HepG2 (cell line): ENCODE data around the gene CNP. TPM values are rescaled to one million over a fixed set of nuclear protein-coding genes. Genes with fewer than 3 reads are reported as not detected.

Experiments
- GTF3A ChIP-seq: sonication (generic); formaldehyde crosslinking; conservative IDR thresholded peaks from 2 replicates; pipeline ENCODE4 v1.4.0; 2020; ENCODE audit warnings: mild to moderate bottlenecking, missing genetic modification reagents
- HDAC2 ChIP-seq: sonication (generic); formaldehyde crosslinking; IDR thresholded peaks from 2 replicates; pipeline ENCODE4 v1.4.0; 2020; ENCODE audit warnings: missing genetic modification reagents
- MTF2 ChIP-seq: sonication (generic); formaldehyde crosslinking; IDR thresholded peaks from 2 replicates; pipeline ENCODE4 v1.5.0; 2020; ENCODE audit warnings: missing genetic modification reagents, borderline replicate concordance
- NAIF1 ChIP-seq: sonication (generic); formaldehyde crosslinking; IDR thresholded peaks from 2 replicates; pipeline ENCODE4 v1.5.0; 2020; ENCODE audit warnings: mild to moderate bottlenecking, missing genetic modification reagents, borderline replicate concordance
- SIN3A ChIP-seq: IDR thresholded peaks from 2 replicates; pipeline ENCODE4 v1.6.1; 2011; ENCODE audit warnings: low read depth, mild to moderate bottlenecking, control low read depth, low read length, borderline replicate concordance
- ZNF253 ChIP-seq: sonication (generic); formaldehyde crosslinking; IDR thresholded peaks from 2 replicates; pipeline ENCODE4 v1.8.0; 2022; ENCODE audit warnings: mild to moderate bottlenecking, missing genetic modification reagents, borderline replicate concordance
- ZNF614 ChIP-seq: IDR thresholded peaks from 2 replicates; pipeline ENCODE4 v1.6.1; 2018; ENCODE audit warnings: missing biosample characterization, missing genetic modification reagents, inconsistent platforms, borderline replicate concordance
- ZNF772 ChIP-seq: sonication (generic); formaldehyde crosslinking; IDR thresholded peaks from 2 replicates; pipeline ENCODE4 v1.5.0; 2020; ENCODE audit warnings: mild to moderate bottlenecking, missing genetic modification reagents
- polyA plus RNA-seq, 8 experiments: library from polyadenylated mRNA; depleted of rRNA in 3 of 8; stranded (reverse) in 7 of 8; unstranded in 1 of 8; fragments of >200 nt; fragmentation: Illumina TruSeq in 4 of 8; extraction: Trizol in 4 of 8; gene quantifications; 2 replicates each; pipeline versions ENCODE4 v1.2.1 to v1.2.3, GENCODE V29; 2011 to 2016; ENCODE audit warnings: low read depth in 4 of 8, missing spikeins in 1 of 8, mixed read lengths in 1 of 8; ENCODE audit not compliant: insufficient read depth in 1 of 8
- total RNA-seq, 5 experiments: library from RNA; depleted of rRNA; stranded (reverse); fragments of >200 nt; fragmentation: Illumina TruSeq; extraction: Trizol; gene quantifications; 2 replicates each; pipeline ENCODE4 v1.2.3, GENCODE V29; 2016; ENCODE audit warnings: low read depth in 1 of 5
- TF ChIP-seq, protein P1 (sequence below): sonication (generic); formaldehyde crosslinking; IDR thresholded peaks from 2 replicates; pipeline ENCODE4 v1.5.0; 2020; ENCODE audit warnings: mild to moderate bottlenecking, missing genetic modification reagents, borderline replicate concordance
- TF ChIP-seq, protein P2 (sequence below): sonication (generic); formaldehyde crosslinking; IDR thresholded peaks from 2 replicates; pipeline ENCODE4 v1.4.0; 2020; ENCODE audit warnings: missing genetic modification reagents
- TF ChIP-seq, protein P3 (sequence below): sonication (generic); formaldehyde crosslinking; IDR thresholded peaks from 2 replicates; pipeline ENCODE4 v1.4.0; 2020; ENCODE audit warnings: missing genetic modification reagents
- TF ChIP-seq, protein P4 (sequence below): sonication (generic); formaldehyde crosslinking; IDR thresholded peaks from 2 replicates; pipeline ENCODE4 v1.5.1; 2020; ENCODE audit warnings: missing genetic modification reagents, mild to moderate bottlenecking, borderline replicate concordance
- TF ChIP-seq, protein P5 (sequence below): IDR thresholded peaks from 2 replicates; pipeline ENCODE4 v1.6.1; 2016; ENCODE audit warnings: low read depth, borderline replicate concordance
- TF ChIP-seq, protein P6 (sequence below): sonication (generic); formaldehyde crosslinking; IDR thresholded peaks from 2 replicates; pipeline ENCODE4 v1.4.0; 2020; ENCODE audit warnings: mild to moderate bottlenecking, missing genetic modification reagents
- TF ChIP-seq, protein P7 (sequence below): sonication (generic); formaldehyde crosslinking; IDR thresholded peaks from 2 replicates; pipeline ENCODE4 v1.5.0; 2020; ENCODE audit warnings: mild to moderate bottlenecking, missing genetic modification reagents, moderate library complexity
- TF ChIP-seq, protein P8 (sequence below): sonication (generic); formaldehyde crosslinking; IDR thresholded peaks from 2 replicates; pipeline ENCODE4 v1.9.0; 2021; ENCODE audit warnings: missing genetic modification reagents, mild to moderate bottlenecking, borderline replicate concordance

The CNP gene
- total and polyA plus RNA-seq, 2 of the 13 experiments (the other 11 are each of a cell fraction or from before 2014, with no cell fraction given) = 97.2 to 161 TPM

DNA sequence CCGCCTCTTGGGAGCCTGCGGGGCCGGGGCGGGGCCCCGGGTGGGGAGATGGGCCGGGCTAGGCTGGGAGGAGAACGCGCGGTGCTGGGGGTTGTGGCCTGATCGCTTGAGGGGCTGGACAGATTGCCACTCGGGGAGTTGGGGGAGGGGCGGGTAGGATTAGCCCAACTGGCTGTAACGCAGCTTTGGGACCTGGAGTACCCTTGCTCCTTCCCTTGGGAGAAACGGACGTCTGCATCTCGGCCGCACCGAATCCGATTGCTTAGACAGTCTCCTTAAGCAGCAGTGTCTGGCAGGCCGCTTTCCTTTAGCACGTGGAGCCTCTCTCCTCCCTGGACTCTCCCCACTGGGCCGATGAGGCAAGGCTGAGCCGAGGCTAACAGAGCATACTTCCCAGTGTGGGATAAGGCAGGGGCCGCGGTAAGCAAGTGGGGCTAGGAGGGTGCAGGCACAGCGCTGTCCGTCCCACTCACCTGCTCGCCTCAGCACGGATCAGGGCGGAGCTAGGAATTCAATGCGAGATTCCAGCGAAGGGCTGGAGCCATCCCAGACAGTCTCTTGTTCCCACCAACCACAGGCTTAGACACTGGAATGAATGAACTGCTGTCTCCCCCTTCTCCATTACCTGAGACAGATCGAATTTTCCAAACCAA, 47.3 kb upstream of the CNP start (continued):
- TF ChIP-seq, protein P1, sequence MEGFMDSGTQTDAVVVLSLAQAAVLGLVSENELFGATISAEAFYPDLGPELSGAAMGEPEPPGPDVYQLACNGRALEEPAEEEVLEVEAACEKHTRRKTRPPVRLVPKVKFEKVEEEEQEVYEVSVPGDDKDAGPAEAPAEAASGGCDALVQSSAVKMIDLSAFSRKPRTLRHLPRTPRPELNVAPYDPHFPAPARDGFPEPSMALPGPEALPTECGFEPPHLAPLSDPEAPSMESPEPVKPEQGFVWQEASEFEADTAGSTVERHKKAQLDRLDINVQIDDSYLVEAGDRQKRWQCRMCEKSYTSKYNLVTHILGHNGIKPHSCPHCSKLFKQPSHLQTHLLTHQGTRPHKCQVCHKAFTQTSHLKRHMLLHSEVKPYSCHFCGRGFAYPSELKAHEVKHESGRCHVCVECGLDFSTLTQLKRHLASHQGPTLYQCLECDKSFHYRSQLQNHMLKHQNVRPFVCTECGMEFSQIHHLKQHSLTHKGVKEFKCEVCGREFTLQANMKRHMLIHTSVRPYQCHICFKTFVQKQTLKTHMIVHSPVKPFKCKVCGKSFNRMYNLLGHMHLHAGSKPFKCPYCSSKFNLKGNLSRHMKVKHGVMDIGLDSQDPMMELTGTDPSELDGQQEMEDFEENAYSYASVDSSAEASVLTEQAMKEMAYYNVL (CRISPR knock-in tag) = peak; percentile 59
- TF ChIP-seq, protein P2, sequence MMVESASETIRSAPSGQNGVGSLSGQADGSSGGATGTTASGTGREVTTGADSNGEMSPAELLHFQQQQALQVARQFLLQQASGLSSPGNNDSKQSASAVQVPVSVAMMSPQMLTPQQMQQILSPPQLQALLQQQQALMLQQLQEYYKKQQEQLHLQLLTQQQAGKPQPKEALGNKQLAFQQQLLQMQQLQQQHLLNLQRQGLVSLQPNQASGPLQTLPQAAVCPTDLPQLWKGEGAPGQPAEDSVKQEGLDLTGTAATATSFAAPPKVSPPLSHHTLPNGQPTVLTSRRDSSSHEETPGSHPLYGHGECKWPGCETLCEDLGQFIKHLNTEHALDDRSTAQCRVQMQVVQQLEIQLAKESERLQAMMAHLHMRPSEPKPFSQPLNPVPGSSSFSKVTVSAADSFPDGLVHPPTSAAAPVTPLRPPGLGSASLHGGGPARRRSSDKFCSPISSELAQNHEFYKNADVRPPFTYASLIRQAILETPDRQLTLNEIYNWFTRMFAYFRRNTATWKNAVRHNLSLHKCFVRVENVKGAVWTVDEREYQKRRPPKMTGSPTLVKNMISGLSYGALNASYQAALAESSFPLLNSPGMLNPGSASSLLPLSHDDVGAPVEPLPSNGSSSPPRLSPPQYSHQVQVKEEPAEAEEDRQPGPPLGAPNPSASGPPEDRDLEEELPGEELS (CRISPR knock-in tag) = peak; percentile 62; the same call in 1 of the 2 replicates
- TF ChIP-seq, protein P3, sequence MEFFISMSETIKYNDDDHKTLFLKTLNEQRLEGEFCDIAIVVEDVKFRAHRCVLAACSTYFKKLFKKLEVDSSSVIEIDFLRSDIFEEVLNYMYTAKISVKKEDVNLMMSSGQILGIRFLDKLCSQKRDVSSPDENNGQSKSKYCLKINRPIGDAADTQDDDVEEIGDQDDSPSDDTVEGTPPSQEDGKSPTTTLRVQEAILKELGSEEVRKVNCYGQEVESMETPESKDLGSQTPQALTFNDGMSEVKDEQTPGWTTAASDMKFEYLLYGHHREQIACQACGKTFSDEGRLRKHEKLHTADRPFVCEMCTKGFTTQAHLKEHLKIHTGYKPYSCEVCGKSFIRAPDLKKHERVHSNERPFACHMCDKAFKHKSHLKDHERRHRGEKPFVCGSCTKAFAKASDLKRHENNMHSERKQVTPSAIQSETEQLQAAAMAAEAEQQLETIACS (CRISPR knock-in tag) = no peak
- TF ChIP-seq MTF2 (CRISPR knock-in tag) (no peak), ZNF772 (CRISPR knock-in tag) (peak; percentile 52; the same call in 1 of the 2 replicates), ZNF614 (CRISPR knock-in tag) (peak; percentile 19; the same call in 1 of the 2 replicates), ZNF253 (peak; percentile 61; the same call in 1 of the 2 replicates), NAIF1 (no peak; the same call in 1 of the 2 replicates), GTF3A (peak; percentile 23; the same call in 1 of the 2 replicates), HDAC2 (peak; percentile 41; the same call in 1 of the 2 replicates), SIN3A (peak; percentile 64; the same call in 1 of the 2 replicates)
- TF ChIP-seq, protein P4, sequence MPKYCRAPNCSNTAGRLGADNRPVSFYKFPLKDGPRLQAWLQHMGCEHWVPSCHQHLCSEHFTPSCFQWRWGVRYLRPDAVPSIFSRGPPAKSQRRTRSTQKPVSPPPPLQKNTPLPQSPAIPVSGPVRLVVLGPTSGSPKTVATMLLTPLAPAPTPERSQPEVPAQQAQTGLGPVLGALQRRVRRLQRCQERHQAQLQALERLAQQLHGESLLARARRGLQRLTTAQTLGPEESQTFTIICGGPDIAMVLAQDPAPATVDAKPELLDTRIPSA (CRISPR knock-in tag) = no peak; the same call in 1 of the 2 replicates
- TF ChIP-seq, protein P5, sequence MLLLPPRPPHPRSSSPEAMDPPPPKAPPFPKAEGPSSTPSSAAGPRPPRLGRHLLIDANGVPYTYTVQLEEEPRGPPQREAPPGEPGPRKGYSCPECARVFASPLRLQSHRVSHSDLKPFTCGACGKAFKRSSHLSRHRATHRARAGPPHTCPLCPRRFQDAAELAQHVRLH (CRISPR knock-in tag) = no peak; the same call in 1 of the 2 replicates
- TF ChIP-seq, protein P6, sequence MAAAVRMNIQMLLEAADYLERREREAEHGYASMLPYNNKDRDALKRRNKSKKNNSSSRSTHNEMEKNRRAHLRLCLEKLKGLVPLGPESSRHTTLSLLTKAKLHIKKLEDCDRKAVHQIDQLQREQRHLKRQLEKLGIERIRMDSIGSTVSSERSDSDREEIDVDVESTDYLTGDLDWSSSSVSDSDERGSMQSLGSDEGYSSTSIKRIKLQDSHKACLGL = peak; percentile 71
- TF ChIP-seq, protein P7, sequence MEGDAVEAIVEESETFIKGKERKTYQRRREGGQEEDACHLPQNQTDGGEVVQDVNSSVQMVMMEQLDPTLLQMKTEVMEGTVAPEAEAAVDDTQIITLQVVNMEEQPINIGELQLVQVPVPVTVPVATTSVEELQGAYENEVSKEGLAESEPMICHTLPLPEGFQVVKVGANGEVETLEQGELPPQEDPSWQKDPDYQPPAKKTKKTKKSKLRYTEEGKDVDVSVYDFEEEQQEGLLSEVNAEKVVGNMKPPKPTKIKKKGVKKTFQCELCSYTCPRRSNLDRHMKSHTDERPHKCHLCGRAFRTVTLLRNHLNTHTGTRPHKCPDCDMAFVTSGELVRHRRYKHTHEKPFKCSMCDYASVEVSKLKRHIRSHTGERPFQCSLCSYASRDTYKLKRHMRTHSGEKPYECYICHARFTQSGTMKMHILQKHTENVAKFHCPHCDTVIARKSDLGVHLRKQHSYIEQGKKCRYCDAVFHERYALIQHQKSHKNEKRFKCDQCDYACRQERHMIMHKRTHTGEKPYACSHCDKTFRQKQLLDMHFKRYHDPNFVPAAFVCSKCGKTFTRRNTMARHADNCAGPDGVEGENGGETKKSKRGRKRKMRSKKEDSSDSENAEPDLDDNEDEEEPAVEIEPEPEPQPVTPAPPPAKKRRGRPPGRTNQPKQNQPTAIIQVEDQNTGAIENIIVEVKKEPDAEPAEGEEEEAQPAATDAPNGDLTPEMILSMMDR (CRISPR knock-in tag) = 0 out of 2 replicates have a peak, but pooled peaks have one; percentile 14
- TF ChIP-seq, protein P8, sequence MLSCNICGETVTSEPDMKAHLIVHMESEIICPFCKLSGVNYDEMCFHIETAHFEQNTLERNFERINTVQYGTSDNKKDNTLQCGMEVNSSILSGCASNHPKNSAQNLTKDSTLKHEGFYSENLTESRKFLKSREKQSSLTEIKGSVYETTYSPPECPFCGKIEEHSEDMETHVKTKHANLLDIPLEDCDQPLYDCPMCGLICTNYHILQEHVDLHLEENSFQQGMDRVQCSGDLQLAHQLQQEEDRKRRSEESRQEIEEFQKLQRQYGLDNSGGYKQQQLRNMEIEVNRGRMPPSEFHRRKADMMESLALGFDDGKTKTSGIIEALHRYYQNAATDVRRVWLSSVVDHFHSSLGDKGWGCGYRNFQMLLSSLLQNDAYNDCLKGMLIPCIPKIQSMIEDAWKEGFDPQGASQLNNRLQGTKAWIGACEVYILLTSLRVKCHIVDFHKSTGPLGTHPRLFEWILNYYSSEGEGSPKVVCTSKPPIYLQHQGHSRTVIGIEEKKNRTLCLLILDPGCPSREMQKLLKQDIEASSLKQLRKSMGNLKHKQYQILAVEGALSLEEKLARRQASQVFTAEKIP (CRISPR knock-in tag) = no peak
